Embryonic facial prominence (tissue), 1 donor: ENCODE measurements around the gene DUSP10.

Experiments
- DNase-seq: peaks from one replicate; pipeline ENCODE4 v3.0.0-alpha.2; 2016; ENCODE audit errors: extremely low spot score

Gene DUSP10

GRCh38 chr1:221765527-221765926 lies 23.6 kb upstream of the DUSP10 start:
- no peak for DNase-seq

GRCh38 chr1:221762121-221762520 lies 20.2 kb upstream of the DUSP10 start:
- DNase-seq, result no peak

GRCh38 chr1:221761354-221762002 lies 19.6 kb upstream of the DUSP10 start:
- DNase-seq, result no peak

GRCh38 chr1:221760911-221761310 lies 19.0 kb upstream of the DUSP10 start:
- DNase-seq, result no peak

- DNase-seq, result no peak
Observed at GRCh38 chr1:221759436-221759835, 17.5 kb upstream of the DUSP10 start.

GRCh38 chr1:221758455-221758854 lies 16.6 kb upstream of the DUSP10 start:
- no peak for DNase-seq

GRCh38 chr1:221756830-221757551 lies 15.1 kb upstream of the DUSP10 start:
- no peak for DNase-seq

- no peak for DNase-seq
Observed at GRCh38 chr1:221753828-221754188, 11.9 kb upstream of the DUSP10 start.

- no peak for DNase-seq
Observed at GRCh38 chr1:221751226-221751887, 9.5 kb upstream of the DUSP10 start.

GRCh38 chr1:221748981-221749380 lies 7.1 kb upstream of the DUSP10 start:
- no peak for DNase-seq

GRCh38 chr1:221747839-221748238 lies 6.0 kb upstream of the DUSP10 start:
- no peak for DNase-seq

- DNase-seq, result no peak
Observed at GRCh38 chr1:221743416-221744208, 1.7 kb upstream of the DUSP10 start.

- DNase-seq, result no peak
Observed at GRCh38 chr1:221742555-221743415, 896 bp upstream of the DUSP10 start.

- no peak for DNase-seq
Observed at GRCh38 chr1:221740993-221741702, 741 bp downstream of the DUSP10 start.

GRCh38 chr1:221740369-221740992 lies 1.4 kb downstream of the DUSP10 start:
- DNase-seq, result no peak

GRCh38 chr1:221739677-221740025 lies 2.2 kb downstream of the DUSP10 start:
- DNase-seq, result no peak

GRCh38 chr1:221739018-221739676 lies 2.7 kb downstream of the DUSP10 start:
- no peak for DNase-seq

GRCh38 chr1:221736714-221737113 lies 5.2 kb downstream of the DUSP10 start:
- no peak for DNase-seq

GRCh38 chr1:221735999-221736398 lies 5.9 kb downstream of the DUSP10 start:
- DNase-seq, result no peak

GRCh38 chr1:221734187-221734586 lies 7.7 kb downstream of the DUSP10 start:
- DNase-seq, result no peak
